Endothelial cell of umbilical vein (primary cell): ENCODE measurements around the gene GOLT1A. TPM values are rescaled to one million over a fixed set of nuclear protein-coding genes. Genes with fewer than 3 reads are reported as not detected.

ENCODE experiments used
- BruUV-seq: library from RNA; stranded (reverse); fragments of 400-500 nt; replicated peaks from 2 replicates; lab custom pipeline; 2021; lab: Mats Ljungman, UMichigan
- CTCF ChIA-PET: fragments of 300-600, 350-600 bp; sonication (Branson Sonifier 250); formaldehyde crosslinking; loops from one replicate; lab custom pipeline; 2021; ENCODE audit warnings: antibody characterized with exemption, inconsistent platforms; lab: Charles Lee
- POLR2A ChIA-PET: fragments of 300-600, 350-600 bp; sonication (Branson Sonifier 250); formaldehyde crosslinking; loops from one replicate; lab custom pipeline; 2021; ENCODE audit warnings: antibody characterized with exemption, inconsistent platforms; lab: Charles Lee
- DNase-seq: peaks from one replicate; pipeline ENCODE4 v3.0.0-alpha.2; 2011; ENCODE audit warnings: low read depth, low spot score
- FAIRE-seq: peaks from 2 replicates; lab custom pipeline; 2011; peaks lifted over from hg19 to GRCh38; lab: Jason Lieb, UNC
- H2AFZ ChIP-seq: 2 replicates; pipeline ENCODE4 v1.6.0; 2012; ENCODE audit warnings: low read depth, low read length, control low read depth, inconsistent platforms
- H3K27ac ChIP-seq: 2 replicates; pipeline ENCODE4 v1.5.1; 2011; ENCODE audit warnings: low read depth, mild to moderate bottlenecking, control low read depth, low read length, moderate library complexity; ENCODE audit not compliant: insufficient read depth
- H3K27me3 ChIP-seq, 2 experiments: 2 replicates each; pipeline versions ENCODE4 v1.6.0 to v1.6.1; 2011; ENCODE audit warnings: low read length in 2 of 2, mixed read lengths in 1 of 2; ENCODE audit not compliant: control insufficient read depth in 2 of 2, insufficient read depth in 2 of 2
- H3K36me3 ChIP-seq, 2 experiments: 2 replicates in 1 of 2; 3 replicates in 1 of 2; pipeline ENCODE4 v1.5.1; 2011; ENCODE audit warnings: low read length in 2 of 2, mild to moderate bottlenecking in 1 of 2, moderate library complexity in 1 of 2; ENCODE audit not compliant: control insufficient read depth in 2 of 2, insufficient read depth in 2 of 2; ENCODE audit errors: extremely low read depth in 1 of 2
- H3K4me1 ChIP-seq: 3 replicates; pipeline ENCODE4 v1.5.1; 2011; ENCODE audit warnings: mild to moderate bottlenecking, low read length; ENCODE audit not compliant: control insufficient read depth, insufficient read depth; ENCODE audit errors: extremely low read depth
- H3K4me2 ChIP-seq: 2 replicates; pipeline ENCODE4 v1.6.1; 2011; ENCODE audit warnings: low read length, control low read depth, mixed read lengths; ENCODE audit not compliant: insufficient read depth
- H3K4me3 ChIP-seq, 3 experiments: fragments of 200-600 bp in 1 of 3; sonication (generic), shearing (Covaris generic) in 1 of 3; replicated peaks in 1 of 3; 2 replicates each; pipeline ENCODE4 v1.5.1; 2011 to 2016; ENCODE audit warnings: control low read depth in 3 of 3, low read length in 3 of 3, mild to moderate bottlenecking in 2 of 3, inconsistent platforms in 1 of 3, low read depth in 1 of 3, moderate library complexity in 1 of 3; ENCODE audit not compliant: insufficient read depth in 1 of 3
- H3K79me2 ChIP-seq: 2 replicates; pipeline ENCODE4 v1.6.0; 2012; ENCODE audit warnings: low read length, inconsistent platforms; ENCODE audit not compliant: control insufficient read depth, insufficient read depth
- H3K9ac ChIP-seq: replicated peaks from 2 replicates; pipeline ENCODE3; 2011; ENCODE audit warnings: low read length, control low read depth; ENCODE audit not compliant: insufficient read depth; ENCODE audit errors: extremely low read depth
- H3K9me1 ChIP-seq: replicated peaks from 3 replicates; pipeline ENCODE4 v1.6.0; 2011; ENCODE audit warnings: mild to moderate bottlenecking, low read length; ENCODE audit not compliant: control insufficient read depth, insufficient read depth; ENCODE audit errors: extremely low read depth
- H3K9me3 ChIP-seq: replicated peaks from 2 replicates; pipeline ENCODE4 v1.5.1; 2012; ENCODE audit warnings: low read length, inconsistent platforms; ENCODE audit not compliant: control insufficient read depth, insufficient read depth
- H4K20me1 ChIP-seq: replicated peaks from 2 replicates; pipeline ENCODE3; 2011; ENCODE audit warnings: mild to moderate bottlenecking, low read length; ENCODE audit not compliant: control insufficient read depth, insufficient read depth; ENCODE audit errors: extremely low read depth
- EZH2 ChIP-seq: IDR thresholded peaks from 2 replicates; pipeline ENCODE4 v1.6.1; 2012; ENCODE audit warnings: borderline replicate concordance, low read depth, mild to moderate bottlenecking, moderate library complexity, low read length, inconsistent platforms; ENCODE audit not compliant: severe bottlenecking
- FOS ChIP-seq: IDR thresholded peaks from 2 replicates; pipeline ENCODE4 v1.6.1; 2011; ENCODE audit warnings: mild to moderate bottlenecking, low read length, moderate library complexity, borderline replicate concordance; ENCODE audit not compliant: insufficient read depth
- GATA2 ChIP-seq: IDR thresholded peaks from 2 replicates; pipeline ENCODE4 v1.7.0; 2011; ENCODE audit warnings: low read depth, mild to moderate bottlenecking, moderate library complexity, mixed read lengths, low read length; ENCODE audit not compliant: insufficient read length, insufficient read depth
- JUN ChIP-seq: IDR thresholded peaks from 2 replicates; pipeline ENCODE4 v1.6.1; 2011; ENCODE audit warnings: borderline replicate concordance, low read depth; ENCODE audit not compliant: insufficient read length, insufficient read depth
- MYC ChIP-seq: IDR thresholded peaks from one replicate; pipeline ENCODE4 v1.6.1; 2011; ENCODE audit warnings: mild to moderate bottlenecking, low read depth, low read length
- POLR2A ChIP-seq: IDR thresholded peaks from 2 replicates; pipeline ENCODE4 v1.6.1; 2012; ENCODE audit warnings: low read depth, mild to moderate bottlenecking, control low read depth, low read length
- POLR2AphosphoS5 ChIP-seq: IDR thresholded peaks from 2 replicates; pipeline ENCODE4 v1.6.1; 2012; ENCODE audit warnings: low read depth, mild to moderate bottlenecking, control low read depth, low read length, moderate library complexity; ENCODE audit not compliant: insufficient read depth
- dilution Hi-C: fragments of 300-500 bp; cut with MboI; formaldehyde crosslinking; loops from one replicate; pipeline ENCODE4 v1.15.0; 2019; ENCODE audit warnings: low sequenced_read_pairs; ENCODE audit not compliant: extremely low pct_ligation_motif_present
- intact Hi-C: fragments of 100-400 bp; cut with micrococcal nuclease; formaldehyde crosslinking; loops from one replicate; pipeline ENCODE4 v1.10.0; 2022
- polyA plus RNA-seq, 4 experiments: library from polyadenylated mRNA; depleted of rRNA in 3 of 4; stranded (reverse) in 3 of 4; unstranded in 1 of 4; fragments of >200 nt; gene quantifications; 2 replicates each; pipeline versions ENCODE4 v1.2.1 to v1.2.3, GENCODE V29; 2011 to 2012; ENCODE audit warnings: missing spikeins in 1 of 4
- total RNA-seq: library from RNA; stranded (reverse); gene quantifications from 2 replicates; pipeline ENCODE4 v1.2.3, GENCODE V29; 2021
- TF ChIP-seq, protein P1 (sequence below), 2 donors: IDR thresholded peaks; 1 replicate in 1 of 2; 2 replicates in 1 of 2; pipeline ENCODE4 v1.5.1; 2011; ENCODE audit warnings: low read length in 2 of 2, mild to moderate bottlenecking in 2 of 2, moderate library complexity in 2 of 2, control low read depth in 1 of 2, inconsistent platforms in 1 of 2, low read depth in 1 of 2; ENCODE audit not compliant: insufficient read depth in 1 of 2; ENCODE audit errors: extremely low read depth in 1 of 2
- TF ChIP-seq, protein P2 (sequence below): IDR thresholded peaks from 2 replicates; pipeline ENCODE4 v1.6.1; 2011; ENCODE audit not compliant: insufficient read depth, insufficient read length

GOLT1A gene
- total and polyA plus RNA-seq, 2 donors (not counting 3 experiments of a cell fraction or from before 2014, with no cell fraction given) = not detected

DNA sequence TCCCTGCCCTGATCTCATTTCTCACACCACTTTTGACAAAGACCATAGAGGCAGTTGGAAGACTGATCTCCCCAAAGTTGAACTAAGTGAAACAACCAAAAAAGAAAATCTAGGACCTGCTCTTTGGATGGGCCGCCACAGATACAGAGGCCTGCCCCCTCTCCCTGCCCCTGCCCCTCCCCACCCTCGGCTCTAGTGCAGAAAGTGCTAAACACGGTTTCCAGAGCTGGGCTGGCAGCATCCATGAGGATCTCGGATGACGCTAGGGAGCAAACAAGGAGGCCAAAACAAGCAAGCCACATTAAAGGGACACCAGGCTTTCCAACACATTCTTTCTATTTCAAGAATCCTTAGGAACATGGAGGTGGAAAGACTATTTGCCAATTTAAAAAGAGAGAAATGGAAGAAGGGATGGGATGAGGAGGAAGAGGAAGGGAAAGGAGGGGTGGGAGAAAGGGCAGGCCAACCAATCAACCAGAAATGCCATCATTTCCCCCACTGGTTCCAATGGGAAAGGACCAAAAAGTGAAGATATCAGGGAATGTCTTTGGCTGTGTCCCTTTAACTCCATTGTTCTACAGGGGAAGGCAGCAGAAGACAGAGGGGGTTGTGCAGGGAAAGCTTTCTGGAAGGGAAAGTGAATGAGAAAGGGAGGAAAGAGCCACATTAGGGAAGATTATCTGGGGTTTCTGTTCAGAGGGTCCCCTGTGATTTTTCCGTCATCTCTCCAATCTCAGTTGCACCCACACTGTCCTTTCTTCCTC is 38.3 kb upstream of the GOLT1A start:
- Histone ChIP-seq H2AFZ (no peak overlapping the region), H3K9ac (no peak overlapping the region), H3K4me3 (no peak overlapping the region), H3K27me3 (no peaks in the 10 kb centered on the region), H4K20me1 (no peaks in the 10 kb centered on the region), H3K79me2 (no peaks in the 10 kb centered on the region), H3K4me2 (no peak overlapping the region), H3K9me1 (no peaks in the 10 kb centered on the region), H3K9me3 (no peaks in the 10 kb centered on the region), H3K36me3 (no peaks in the 10 kb centered on the region), H3K27ac (no peak overlapping the region), H3K4me1 (no peaks in the 10 kb centered on the region)
- dilution Hi-C loops = no loop called here
- ChIA-PET POLR2A (no interaction called here), CTCF (interaction anchor here (0.9 kb wide), 1 partner anchor 38 kb away, joined by 3 read pairs; the partner anchor contains the start of gene GOLT1A)
- DNase-seq = no peak
- no peak for FAIRE-seq
- no TSS peak for BruUV-seq
- TF ChIP-seq JUN (no peak), FOS (no peak), GATA2 (no peak), POLR2A (no peak), POLR2AphosphoS5 (no peak), EZH2 (no peak), MYC (no peak)
- TF ChIP-seq, protein P1, sequence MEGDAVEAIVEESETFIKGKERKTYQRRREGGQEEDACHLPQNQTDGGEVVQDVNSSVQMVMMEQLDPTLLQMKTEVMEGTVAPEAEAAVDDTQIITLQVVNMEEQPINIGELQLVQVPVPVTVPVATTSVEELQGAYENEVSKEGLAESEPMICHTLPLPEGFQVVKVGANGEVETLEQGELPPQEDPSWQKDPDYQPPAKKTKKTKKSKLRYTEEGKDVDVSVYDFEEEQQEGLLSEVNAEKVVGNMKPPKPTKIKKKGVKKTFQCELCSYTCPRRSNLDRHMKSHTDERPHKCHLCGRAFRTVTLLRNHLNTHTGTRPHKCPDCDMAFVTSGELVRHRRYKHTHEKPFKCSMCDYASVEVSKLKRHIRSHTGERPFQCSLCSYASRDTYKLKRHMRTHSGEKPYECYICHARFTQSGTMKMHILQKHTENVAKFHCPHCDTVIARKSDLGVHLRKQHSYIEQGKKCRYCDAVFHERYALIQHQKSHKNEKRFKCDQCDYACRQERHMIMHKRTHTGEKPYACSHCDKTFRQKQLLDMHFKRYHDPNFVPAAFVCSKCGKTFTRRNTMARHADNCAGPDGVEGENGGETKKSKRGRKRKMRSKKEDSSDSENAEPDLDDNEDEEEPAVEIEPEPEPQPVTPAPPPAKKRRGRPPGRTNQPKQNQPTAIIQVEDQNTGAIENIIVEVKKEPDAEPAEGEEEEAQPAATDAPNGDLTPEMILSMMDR (IDR thresholded peaks at IDR 0.05; ENCODE audit: extremely low read depth in 1 of 2, insufficient read depth in 1 of 2, low read depth in 1 of 2, low read length in 2 of 2) = no peak
- TF ChIP-seq, protein P2, sequence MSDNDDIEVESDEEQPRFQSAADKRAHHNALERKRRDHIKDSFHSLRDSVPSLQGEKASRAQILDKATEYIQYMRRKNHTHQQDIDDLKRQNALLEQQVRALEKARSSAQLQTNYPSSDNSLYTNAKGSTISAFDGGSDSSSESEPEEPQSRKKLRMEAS = no peak
- intact Hi-C loops = no loop called here
